NCI-H2107 treated with DMSO at 0.1 percent for 48 hours (cell line): Measurements from ENCODE around the gene C12orf56.
A peak's percentile ranks its signal among the peaks of the same experiment; 100 is the strongest.
"Not testable (repeated sequence)": the region's sequence is repeated elsewhere in the genome, so short reads cannot be mapped to it uniquely, and the experiment has no call there.

Experiments used
- DNase-seq: peaks from one replicate; lab custom pipeline; 2025; ENCODE audit not compliant: unreplicated experiment; lab: John Stamatoyannopoulos, UW

C12orf56 gene

GRCh38 chr12:64240781-64241180, 149.8 kb downstream of the C12orf56 start:
- DNase-seq = no peak

- no peak for DNase-seq
Measured at GRCh38 chr12:64237382-64237781, 153.2 kb downstream of the C12orf56 start.

GRCh38 chr12:64236549-64236948, 154.0 kb downstream of the C12orf56 start:
- DNase-seq = no peak

GRCh38 chr12:64232196-64232595, 158.4 kb downstream of the C12orf56 start:
- DNase-seq = no peak

GRCh38 chr12:64229796-64230195, 160.8 kb downstream of the C12orf56 start:
- DNase-seq = no peak

- no peak for DNase-seq
Measured at GRCh38 chr12:64229240-64229639, 161.3 kb downstream of the C12orf56 start.

GRCh38 chr12:64225626-64226025, 164.9 kb downstream of the C12orf56 start:
- no peak for DNase-seq

- DNase-seq = peak; percentile 79
Measured at GRCh38 chr12:64222009-64222765, 168.4 kb downstream of the C12orf56 start, which contains the start of gene KICS2. KICS2 (minus strand) TSS chr12:64222296; CDS start chr12:64222237, 59 bp downstream.

- peak; percentile 77 for DNase-seq
Measured at GRCh38 chr12:64221651-64222008, 168.9 kb downstream of the C12orf56 start.

GRCh38 chr12:64220046-64220445, 170.5 kb downstream of the C12orf56 start:
- no peak for DNase-seq

- no peak for DNase-seq
Measured at GRCh38 chr12:64219145-64219544, 171.4 kb downstream of the C12orf56 start.

GRCh38 chr12:64218597-64218996, 172.0 kb downstream of the C12orf56 start:
- no peak for DNase-seq

- not testable (repeated sequence) for DNase-seq
Measured at GRCh38 chr12:64217643-64218042, 172.9 kb downstream of the C12orf56 start.

- no peak for DNase-seq
Measured at GRCh38 chr12:64216239-64216638, 174.3 kb downstream of the C12orf56 start.
